ENCODE results near the gene LRRC36.

The LRRC36 gene

GRCh38 chr16:67294171-67294757, 32.4 kb upstream of the LRRC36 start:
- FAIRE-seq (no peak), DNase-seq (ENCODE audit: extremely low spot score, insufficient read length, low read depth) (no peak)

GRCh38 chr16:67294938-67295361, 31.7 kb upstream of the LRRC36 start:
- no peak for DNase-seq (ENCODE audit: extremely low spot score, insufficient read length, low read depth)
- no peak for FAIRE-seq

GRCh38 chr16:67296420-67296819, 30.2 kb upstream of the LRRC36 start:
- DNase-seq (ENCODE audit: extremely low spot score, insufficient read length, low read depth) (no peak), FAIRE-seq (no peak)

GRCh38 chr16:67298277-67298676, 28.3 kb upstream of the LRRC36 start:
- DNase-seq (ENCODE audit: extremely low spot score, insufficient read length, low read depth) (no peak), FAIRE-seq (no peak)

GRCh38 chr16:67299269-67299668, 27.3 kb upstream of the LRRC36 start:
- FAIRE-seq, result no peak
- no peak for DNase-seq (ENCODE audit: extremely low spot score, insufficient read length, low read depth)

GRCh38 chr16:67301080-67301782, 25.4 kb upstream of the LRRC36 start:
- DNase-seq (ENCODE audit: extremely low spot score, insufficient read length, low read depth) (no peak), FAIRE-seq (no peak)

- FAIRE-seq (no peak), DNase-seq (ENCODE audit: extremely low spot score, insufficient read length, low read depth) (no peak)
These were observed 24.5 kb upstream of the LRRC36 start for GRCh38 chr16:67302076-67302475.

- DNase-seq (ENCODE audit: extremely low spot score, insufficient read length, low read depth) (no peak), FAIRE-seq (no peak)
These were observed 23.6 kb upstream of the LRRC36 start for GRCh38 chr16:67302970-67303369.

- no peak for FAIRE-seq
- no peak for DNase-seq (ENCODE audit: extremely low spot score, insufficient read length, low read depth)
These were observed 22.6 kb upstream of the LRRC36 start for GRCh38 chr16:67304020-67304419.

- DNase-seq (ENCODE audit: extremely low spot score, insufficient read length, low read depth) (no peak), FAIRE-seq (no peak)
These were observed 21.2 kb upstream of the LRRC36 start for GRCh38 chr16:67305216-67306071.

GRCh38 chr16:67310561-67310960, 16.1 kb upstream of the LRRC36 start:
- DNase-seq (ENCODE audit: extremely low spot score, insufficient read length, low read depth) (no peak), FAIRE-seq (no peak)

GRCh38 chr16:67311607-67312488, 14.8 kb upstream of the LRRC36 start:
- FAIRE-seq, result peak; percentile 63

GRCh38 chr16:67312719-67313118, 13.9 kb upstream of the LRRC36 start:
- FAIRE-seq (no peak), DNase-seq (ENCODE audit: extremely low spot score, insufficient read length, low read depth) (no peak)

More at GRCh38 chr16:67311607-67312488, 14.8 kb upstream of the LRRC36 start:
- peak; percentile 60 for DNase-seq (ENCODE audit: extremely low spot score, insufficient read length, low read depth)

GRCh38 chr16:67317853-67318252, 8.8 kb upstream of the LRRC36 start:
- DNase-seq (ENCODE audit: extremely low spot score, insufficient read length, low read depth), result no peak
- no peak for FAIRE-seq

GRCh38 chr16:67326115-67326471, 522 bp upstream of the LRRC36 start:
- DNase-seq (ENCODE audit: extremely low spot score, insufficient read length, low read depth) (no peak), FAIRE-seq (no peak)

GRCh38 chr16:67327743-67328142, 1.1 kb downstream of the LRRC36 start:
- FAIRE-seq, result no peak

GRCh38 chr16:67329901-67330300, 3.3 kb downstream of the LRRC36 start:
- no peak for FAIRE-seq

More at GRCh38 chr16:67327743-67328142, 1.1 kb downstream of the LRRC36 start:
- DNase-seq (ENCODE audit: extremely low spot score, insufficient read length, low read depth), result no peak

GRCh38 chr16:67333315-67333714, 6.7 kb downstream of the LRRC36 start:
- DNase-seq (ENCODE audit: extremely low spot score, insufficient read length, low read depth) (no peak), FAIRE-seq (no peak)

More at GRCh38 chr16:67329901-67330300, 3.3 kb downstream of the LRRC36 start:
- DNase-seq (ENCODE audit: extremely low spot score, insufficient read length, low read depth), result no peak

GRCh38 chr16:67336116-67336515, 9.5 kb downstream of the LRRC36 start:
- no peak for DNase-seq (ENCODE audit: extremely low spot score, insufficient read length, low read depth)
- no peak for FAIRE-seq

- FAIRE-seq (no peak), DNase-seq (ENCODE audit: extremely low spot score, insufficient read length, low read depth) (no peak)
These were observed 10.0 kb downstream of the LRRC36 start for GRCh38 chr16:67336648-67337047.
